Lower leg skin (tissue), 4 donors: ENCODE measurements around the gene LFNG. TPM values are rescaled to one million over a fixed set of nuclear protein-coding genes. Genes with fewer than 3 reads are reported as not detected.

Experiments
- DNase-seq, 2 donors: peaks; one replicate each; pipeline ENCODE4 v3.0.0-alpha.2; 2019; ENCODE audit warnings: low spot score in 2 of 2
- H3K4me3 ChIP-seq: fragments of 200-600 bp; sonication (generic); 2 replicates; pipeline ENCODE4 v1.5.1; 2017; ENCODE audit warnings: mild to moderate bottlenecking, low read depth; ENCODE audit not compliant: poor library complexity, severe bottlenecking
- CTCF ChIP-seq, 3 donors: fragments of 450-650 bp; IDR thresholded peaks; one replicate each; pipeline ENCODE4 v1.5.1; 2016; ENCODE audit warnings: antibody characterized with exemption in 3 of 3, mild to moderate bottlenecking in 3 of 3, moderate library complexity in 2 of 3
- POLR2A ChIP-seq, 2 donors: fragments of 450-650 bp; IDR thresholded peaks; one replicate each; pipeline ENCODE4 v1.6.1; 2016 to 2017; ENCODE audit warnings: antibody characterized with exemption in 2 of 2, mild to moderate bottlenecking in 1 of 2, moderate library complexity in 1 of 2
- WGBS, 2 donors: methylation state at CpG; one replicate each; pipeline ENCODE4 v1.1.5; 2018; 5-methylcytosine and 5-hydroxymethylcytosine counted together
- intact Hi-C: fragments of 100-400 bp; cut with DNase I; formaldehyde crosslinking; loops from one replicate; pipeline ENCODE4 v1.15.0; 2023; ENCODE audit warnings: low total_unique reads
- total RNA-seq, 4 donors: library from RNA; depleted of rRNA; stranded (reverse); fragments of >200 nt; gene quantifications; one replicate each; pipeline ENCODE4 v1.1.0, GENCODE V29; 2016

Gene LFNG
- total RNA-seq, 4 donors from 2014 or later = 104 to 169 (median 139) TPM

DNA sequence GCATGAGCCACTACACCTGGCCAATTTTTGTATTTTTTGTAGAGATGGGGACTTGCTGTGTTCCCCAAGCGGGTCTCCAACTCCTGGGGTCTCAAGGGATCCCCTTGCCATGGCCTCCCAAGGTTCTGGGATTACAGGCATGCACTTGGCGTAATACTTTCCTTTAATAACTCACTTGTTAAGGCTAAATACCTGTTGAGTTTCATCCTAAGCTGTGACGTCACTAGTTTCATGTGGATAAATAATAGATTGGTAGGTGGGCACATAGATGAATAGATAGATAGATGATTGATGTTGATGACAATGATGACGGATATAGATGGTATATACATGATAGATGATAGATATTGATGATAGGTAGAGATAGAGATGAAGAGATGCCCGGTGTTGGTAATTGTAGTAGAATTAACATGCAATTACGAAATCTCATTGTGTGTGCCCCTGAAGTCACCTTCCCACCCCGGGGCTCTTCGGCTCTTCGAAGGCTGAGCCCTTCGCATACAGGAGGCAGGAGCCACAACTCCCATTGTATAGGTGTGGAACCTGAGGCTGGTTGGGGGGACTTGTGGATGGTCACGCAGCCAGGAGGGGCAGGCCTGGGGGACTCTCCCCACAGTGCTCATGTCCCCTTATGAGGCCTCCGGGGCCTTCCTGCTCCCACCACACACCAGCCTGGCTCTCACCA, 45.9 kb upstream of the LFNG start:
- 78 to 81% methylated on average over 12 of the region's 12 CpGs for WGBS, 2 donors
- H3K4me3 ChIP-seq = no peak overlapping the region
- intact Hi-C loops = loop anchor here (10.0 kb wide), 1 partner anchor 899 kb away; the partner anchor contains the start of gene PSMG3
- no peak for DNase-seq
- TF ChIP-seq CTCF (IDR thresholded peaks at IDR 0.05) = no peak
- TF ChIP-seq POLR2A (IDR thresholded peaks at IDR 0.05) = no peak

- WGBS, 2 donors = 79 to 86% methylated on average over 13 to 14 of the region's 15 CpGs
- intact Hi-C loops = loop anchor here (10.0 kb wide), 1 partner anchor 899 kb away; the partner anchor contains the start of gene PSMG3
- DNase-seq = no peak
- H3K4me3 ChIP-seq = no peak overlapping the region
- TF ChIP-seq CTCF (IDR thresholded peaks at IDR 0.05) (no peak), POLR2A (IDR thresholded peaks at IDR 0.05) (no peak)
These were observed 45.4 kb upstream of the LFNG start for GRCh38 chr7:2474224-2474623.

DNA sequence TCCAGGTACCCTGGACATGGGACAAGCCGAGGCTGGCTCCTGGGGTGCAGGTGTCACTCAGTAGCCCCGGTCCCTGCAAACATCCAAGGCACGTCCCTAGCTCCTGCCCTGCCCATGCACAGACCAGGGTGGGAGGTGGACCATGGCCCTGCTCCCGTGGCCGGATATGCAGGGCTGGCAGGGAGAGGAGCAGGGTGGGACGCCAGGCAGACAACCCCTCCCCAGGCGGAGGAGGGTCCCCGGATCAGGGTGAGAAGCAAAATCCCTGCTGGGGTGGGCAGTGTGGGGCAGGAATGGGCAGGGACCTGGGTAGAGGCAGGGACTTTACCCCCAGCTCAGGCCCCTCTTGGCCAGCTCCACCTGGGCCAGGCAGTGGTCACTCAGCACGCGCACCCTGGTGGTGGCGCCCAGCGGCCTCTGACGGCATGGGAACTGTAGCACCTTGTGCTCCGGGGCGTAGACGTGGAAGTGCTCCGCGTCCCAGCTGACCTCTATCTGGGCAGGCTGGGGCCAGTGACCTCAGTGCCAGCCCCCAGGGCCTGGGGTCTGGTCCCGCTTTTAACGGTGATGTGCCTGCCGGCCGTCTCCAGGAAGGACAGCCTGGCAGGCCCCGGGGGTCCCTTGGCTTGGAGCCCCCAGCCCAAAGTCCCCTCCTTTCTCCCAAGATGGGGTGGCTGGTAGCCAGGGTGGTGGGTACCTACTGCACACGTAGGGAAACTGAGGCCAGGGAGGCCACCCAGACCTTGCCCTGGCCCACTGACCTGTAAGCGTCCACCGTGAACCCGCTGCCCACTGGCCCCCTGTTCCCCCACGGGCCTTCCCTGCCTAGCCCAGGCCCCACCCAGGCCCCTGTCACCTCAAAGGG, 44.5 kb upstream of the LFNG start:
- WGBS, 2 donors = 85 to 89% methylated on average over 23 to 26 of the region's 28 CpGs
- H3K4me3 ChIP-seq = no peak overlapping the region
- intact Hi-C loops = loop anchor here (10.0 kb wide), 1 partner anchor 900 kb away; the partner anchor contains the start of gene PSMG3
- no peak for DNase-seq
- TF ChIP-seq CTCF (IDR thresholded peaks at IDR 0.05) = no peak
- TF ChIP-seq POLR2A (IDR thresholded peaks at IDR 0.05) = no peak

- TF ChIP-seq CTCF (IDR thresholded peaks at IDR 0.05) (no peak), POLR2A (IDR thresholded peaks at IDR 0.05) (no peak)
- intact Hi-C loops = loop anchor here (10.0 kb wide), 1 partner anchor 901 kb away; the partner anchor contains the start of gene PSMG3
- 93 to 96% methylated on average over 17 to 18 of the region's 18 CpGs for WGBS, 2 donors
- no peak overlapping the region for H3K4me3 ChIP-seq
- no peak for DNase-seq
These were observed 43.9 kb upstream of the LFNG start for GRCh38 chr7:2475678-2476015.

DNA sequence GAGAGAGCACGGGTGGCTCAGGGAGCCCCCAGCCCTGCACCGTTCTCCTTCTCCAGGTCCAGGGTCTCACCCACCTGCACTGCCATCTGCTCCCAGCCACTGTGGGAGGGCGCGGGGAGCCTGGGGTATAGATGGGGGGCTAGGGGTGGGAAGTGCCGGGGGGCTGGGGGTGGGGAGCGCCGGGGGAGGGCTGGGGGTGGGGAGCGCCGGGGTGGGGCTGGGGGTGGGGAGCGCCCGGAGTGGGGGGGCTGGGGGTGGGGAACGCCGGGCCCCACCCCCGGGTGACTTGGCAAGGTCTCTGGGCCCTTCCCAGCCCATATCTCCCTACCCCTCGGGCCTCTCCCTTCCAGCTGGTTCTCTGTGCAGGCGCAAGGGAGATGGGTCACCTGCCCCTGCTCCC, 43.3 kb upstream of the LFNG start, which contains the start of gene GRIFIN:
Gene GRIFIN, minus strand, starts transcription at position 101 of the 400 bp plus-strand sequence. Its CDS starts 15 bp downstream, at position 86.
- TF ChIP-seq POLR2A (IDR thresholded peaks at IDR 0.05) (no peak), CTCF (IDR thresholded peaks at IDR 0.05) (no peak)
- 38 to 52% methylated on average over 6 to 16 of the region's 16 CpGs for WGBS, 2 donors

More for the DNA sequence above, 43.3 kb upstream of the LFNG start, which contains the start of gene GRIFIN:
- DNase-seq = no peak
- H3K4me3 ChIP-seq = no peak within 1 kb of the TSS
- intact Hi-C loops = loop anchor here (10.0 kb wide), 1 partner anchor 901 kb away; the partner anchor contains the start of gene PSMG3
